ENCODE results near the gene PTH1R.

The PTH1R gene

DNA sequence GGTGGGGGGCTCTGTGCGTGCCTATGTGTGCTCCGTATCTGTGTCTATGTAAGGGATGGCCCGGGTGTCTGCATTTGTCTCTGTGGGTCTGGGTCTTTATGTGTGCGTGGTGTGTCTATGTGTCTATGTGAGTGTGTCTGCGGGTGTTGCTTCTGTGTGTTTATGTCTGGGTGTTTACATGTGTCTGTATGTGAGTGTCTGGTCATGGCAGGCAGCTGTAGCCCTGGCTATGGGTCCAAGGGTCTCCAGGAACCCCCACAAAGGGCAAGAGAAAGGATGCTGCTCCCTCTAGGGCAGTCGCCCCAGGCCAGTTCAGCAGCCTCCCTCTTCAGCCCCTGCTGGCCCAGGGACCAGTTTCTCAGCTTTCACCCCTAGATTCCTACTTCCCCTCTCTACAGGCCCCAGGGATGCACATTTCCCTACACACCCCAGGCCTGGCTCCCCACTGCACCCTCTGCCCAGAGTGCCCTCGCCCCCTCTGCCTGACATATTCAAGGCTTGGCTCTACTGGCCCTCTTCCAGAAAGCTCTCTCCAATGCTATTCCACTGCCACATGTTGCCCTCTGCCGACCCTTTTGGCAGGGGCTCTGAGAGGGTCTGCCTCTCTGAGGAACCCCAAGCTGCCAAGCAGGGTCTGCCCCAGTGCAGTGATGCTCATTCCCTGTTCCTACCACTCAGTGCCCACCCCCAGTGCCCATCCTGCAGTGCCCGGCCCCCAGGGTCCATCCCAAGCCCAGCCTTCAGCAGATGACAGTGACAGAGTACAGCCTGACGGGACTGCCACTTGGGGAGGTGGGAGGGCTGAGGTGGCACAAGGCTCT is 13.2 kb upstream of the PTH1R start:
- DNase-seq (ENCODE audit: low read depth in 2 of 2): no peak

DNA sequence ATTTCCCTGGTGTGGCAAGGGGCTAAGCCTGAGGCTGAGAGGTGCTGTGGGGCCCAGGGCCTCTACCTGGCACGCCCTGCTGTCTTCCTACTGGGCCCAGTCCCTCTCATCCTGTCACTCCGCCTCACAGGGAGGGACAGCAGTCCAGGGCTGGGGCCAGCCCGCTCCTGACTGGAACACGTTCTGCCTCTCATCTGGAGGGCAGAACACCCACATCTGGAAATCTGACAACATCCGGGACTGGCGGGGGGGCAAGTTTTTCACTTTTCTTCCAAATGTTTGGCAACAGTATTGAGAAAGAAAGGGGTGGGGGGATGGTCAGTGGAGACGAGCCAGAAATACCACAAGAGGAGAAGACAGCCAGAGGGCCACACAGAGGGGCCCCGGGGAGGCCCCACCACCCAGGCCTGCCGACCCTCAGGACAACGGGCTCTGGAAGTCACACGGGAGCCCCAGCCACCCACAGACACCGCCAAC is 12.5 kb upstream of the PTH1R start:
- no peak for DNase-seq (ENCODE audit: low read depth in 2 of 2)

DNA sequence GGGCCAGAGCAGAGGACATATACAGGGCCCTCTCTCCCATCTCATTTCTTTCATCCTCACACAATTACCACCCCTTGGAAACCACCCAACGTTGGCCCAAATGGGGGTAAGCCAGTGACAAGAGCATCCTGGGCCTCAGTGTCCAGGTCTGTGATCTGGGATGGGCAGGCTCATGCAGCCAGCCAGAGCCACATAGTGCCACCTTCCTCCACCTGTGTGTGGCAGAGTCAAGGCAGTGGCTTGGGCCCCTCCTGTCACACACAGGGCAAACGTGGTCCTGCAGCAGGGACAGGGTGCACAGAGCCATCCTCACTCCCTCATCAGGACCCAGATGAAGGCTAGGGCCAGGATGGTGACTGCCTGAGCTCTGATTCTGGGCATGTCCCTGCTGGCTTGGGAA is 12.0 kb upstream of the PTH1R start:
- DNase-seq (ENCODE audit: low read depth in 2 of 2): no peak

DNA sequence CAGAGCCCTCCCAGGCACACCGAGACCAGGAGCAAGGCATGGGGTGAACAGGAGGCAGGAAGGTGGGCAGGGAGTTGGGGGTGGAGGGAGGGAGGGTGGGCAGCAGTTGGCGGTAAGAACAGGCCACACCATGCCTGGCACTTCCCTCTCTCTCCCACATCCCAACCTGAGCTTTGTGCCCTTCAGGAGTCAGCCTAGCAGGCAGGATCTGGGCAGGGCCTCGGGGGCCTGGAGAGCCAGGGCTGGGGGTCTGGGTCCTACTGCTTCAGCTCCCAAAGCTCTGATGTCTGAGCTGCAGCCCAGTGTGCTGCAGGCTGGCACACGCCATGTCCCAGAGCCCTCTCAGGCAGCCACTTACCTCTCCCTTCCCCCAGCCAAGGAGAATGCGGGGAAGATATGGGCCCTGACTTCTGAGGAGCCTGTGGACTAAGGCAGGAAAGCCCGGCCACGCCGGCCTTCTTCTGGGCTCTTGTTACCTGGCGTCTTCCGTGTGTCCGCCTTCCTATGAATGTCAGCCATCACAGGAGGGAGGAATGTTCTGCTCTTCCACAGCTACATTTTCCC is 11.4 kb upstream of the PTH1R start:
- DNase-seq (ENCODE audit: low read depth in 2 of 2): no peak

DNA sequence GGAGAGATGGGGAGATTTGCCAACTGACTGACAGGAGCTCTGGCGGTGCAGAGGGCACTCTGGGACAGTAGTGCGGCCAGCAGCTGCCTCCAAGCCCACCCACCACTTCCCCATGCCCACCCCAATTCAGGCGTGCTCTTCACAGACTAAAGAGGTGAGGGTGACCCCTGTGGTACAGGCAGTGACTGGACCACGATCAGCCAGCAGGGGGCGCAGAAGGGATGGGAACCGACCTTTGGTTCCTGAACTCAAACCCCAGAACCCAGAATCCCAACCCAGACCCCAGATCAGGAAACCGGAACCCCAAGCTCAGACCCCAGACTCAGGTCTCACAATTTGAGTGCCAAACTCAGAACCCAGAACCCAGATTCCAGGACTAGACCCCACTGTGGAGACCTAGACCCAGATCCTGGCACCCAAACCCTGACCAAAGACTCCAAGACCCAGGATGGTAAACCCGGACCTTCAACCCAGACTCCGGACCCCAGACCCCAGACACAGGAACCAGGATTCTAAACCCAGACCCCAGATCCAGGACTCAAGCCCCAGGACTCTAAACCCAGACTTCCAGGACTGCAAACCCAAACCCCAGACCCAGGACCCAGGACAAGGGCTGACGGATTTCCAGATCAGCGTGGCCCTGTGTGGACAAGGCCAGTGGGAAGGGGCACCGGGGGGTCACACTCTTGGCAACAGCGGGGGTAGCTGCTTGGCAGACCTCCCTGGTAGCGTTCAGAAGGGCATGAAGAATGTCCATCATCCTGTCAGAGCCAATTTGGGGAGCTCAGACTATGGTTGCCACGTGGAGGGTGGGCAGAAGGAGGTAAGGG is 10.6 kb upstream of the PTH1R start:
- peak; percentile 82 to 85 for DNase-seq (ENCODE audit: low read depth in 2 of 2)

DNA sequence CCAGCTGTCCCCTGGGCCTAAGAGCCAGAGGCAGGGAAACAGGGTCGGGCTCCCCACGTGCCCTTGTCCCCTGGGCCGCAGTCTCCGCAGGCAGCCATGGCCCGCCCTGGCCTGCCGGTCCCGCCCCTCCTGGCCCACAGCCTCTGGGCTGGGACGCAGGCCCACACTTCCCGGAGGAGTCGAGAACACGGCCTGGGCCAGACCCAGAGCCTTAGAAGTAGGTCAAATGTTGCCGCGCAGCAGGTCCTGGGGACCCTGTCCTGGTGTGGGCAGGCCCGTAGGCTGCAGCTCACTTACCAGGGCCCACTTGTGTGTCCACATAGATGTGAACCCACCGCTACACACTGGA is 10.0 kb upstream of the PTH1R start:
- no peak for DNase-seq (ENCODE audit: low read depth in 2 of 2)

DNA sequence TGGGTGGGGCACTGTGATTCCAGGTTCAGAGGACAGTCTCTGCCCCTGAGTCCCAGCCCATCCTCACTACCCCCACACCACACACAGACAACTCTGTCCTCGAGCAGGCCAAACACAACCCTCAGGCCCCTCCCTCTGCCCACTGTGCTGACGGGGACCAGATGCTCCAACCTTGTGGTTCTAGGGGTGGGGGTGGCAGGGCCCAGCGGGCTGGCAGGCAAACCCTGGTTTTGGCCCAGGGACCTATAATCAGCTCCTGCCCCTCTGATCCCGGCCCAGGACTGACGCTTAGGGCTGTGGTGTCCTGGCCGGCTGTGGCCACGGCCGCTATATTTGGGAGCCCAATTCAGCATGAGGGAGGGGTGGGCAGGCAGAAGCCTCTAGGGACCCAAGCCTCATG is 9.2 kb upstream of the PTH1R start:
- DNase-seq (ENCODE audit: low read depth in 2 of 2): no peak

DNA sequence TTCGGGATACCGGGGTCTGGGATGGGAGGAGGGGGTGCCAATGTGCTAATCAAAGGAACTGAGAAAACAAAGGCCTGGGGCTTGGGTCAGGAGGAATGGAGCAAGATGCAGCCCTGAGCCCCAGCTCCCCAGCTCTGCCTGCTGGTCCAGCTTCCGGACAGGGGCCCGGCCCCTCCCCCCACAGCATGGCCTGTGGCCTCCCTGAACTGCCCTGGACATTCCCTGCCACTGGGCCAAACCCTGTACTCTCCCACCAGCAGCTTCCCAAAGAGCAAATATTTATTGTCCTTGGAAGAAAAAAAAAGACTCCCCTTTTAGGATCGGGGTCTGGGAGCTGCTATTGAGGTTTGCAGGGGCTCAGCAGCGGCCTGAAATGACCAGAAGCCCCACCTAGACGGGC is 8.6 kb upstream of the PTH1R start:
- no peak for DNase-seq (ENCODE audit: low read depth in 2 of 2)

DNA sequence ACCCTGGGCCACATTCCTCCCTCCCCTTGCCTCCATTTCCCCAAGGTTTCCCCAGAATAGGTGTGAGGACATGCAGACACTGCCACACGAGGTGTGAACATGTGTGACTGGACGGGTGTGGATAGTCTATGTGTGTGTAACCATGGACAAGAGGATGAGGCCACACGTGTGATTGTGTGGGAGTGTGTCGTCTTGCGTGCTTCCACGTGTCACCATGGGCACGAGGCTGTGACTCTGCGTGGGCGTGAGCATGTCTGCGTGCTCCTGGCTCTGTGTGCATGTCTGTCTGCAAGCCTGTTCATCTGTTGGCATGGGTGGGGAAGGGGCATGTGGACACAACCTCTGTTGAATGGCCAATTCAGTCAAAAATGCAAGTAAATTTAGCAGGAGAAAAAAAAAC is 8.1 kb upstream of the PTH1R start:
- no peak for DNase-seq (ENCODE audit: low read depth in 2 of 2)

DNA sequence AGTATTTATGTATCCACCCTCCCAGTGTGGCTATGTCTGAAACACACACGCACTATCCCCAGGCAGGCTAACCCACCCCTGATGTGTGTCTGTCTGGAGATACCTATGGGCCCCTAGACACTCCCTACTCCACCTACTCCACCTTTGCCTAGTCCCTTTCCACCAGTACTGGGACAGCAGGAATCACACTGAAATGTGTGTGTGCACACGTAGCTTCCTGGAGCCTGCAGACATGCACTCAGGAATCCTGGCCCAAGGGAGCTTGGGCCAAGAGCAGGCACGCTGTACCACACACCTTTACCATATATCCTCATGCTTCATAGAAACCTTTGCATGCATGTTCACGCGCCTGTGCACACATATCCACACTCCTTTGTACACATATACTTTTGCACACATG is 6.9 kb upstream of the PTH1R start:
- DNase-seq (ENCODE audit: low read depth in 2 of 2): no peak

DNA sequence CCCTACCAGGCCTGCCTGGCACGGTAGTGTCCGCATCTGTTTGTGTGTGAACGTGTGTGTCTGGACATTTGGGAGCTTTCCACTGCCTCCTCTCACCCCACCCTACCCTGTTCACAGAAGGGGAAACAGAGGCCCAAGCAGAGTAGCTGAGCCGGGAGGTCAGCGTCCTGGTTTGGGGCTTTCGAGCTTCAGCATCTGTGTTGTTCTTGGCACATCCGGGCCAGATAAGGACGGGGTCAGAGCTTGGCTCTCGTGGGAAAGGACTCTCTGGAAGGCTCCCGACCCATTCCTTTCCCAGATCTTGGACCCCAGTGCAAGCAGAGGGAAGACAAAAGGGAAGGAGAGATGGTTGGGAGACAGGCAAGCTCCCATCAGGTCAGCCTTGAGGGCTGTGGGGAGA is 6.3 kb upstream of the PTH1R start:
- DNase-seq (ENCODE audit: low read depth in 2 of 2): no peak

DNA sequence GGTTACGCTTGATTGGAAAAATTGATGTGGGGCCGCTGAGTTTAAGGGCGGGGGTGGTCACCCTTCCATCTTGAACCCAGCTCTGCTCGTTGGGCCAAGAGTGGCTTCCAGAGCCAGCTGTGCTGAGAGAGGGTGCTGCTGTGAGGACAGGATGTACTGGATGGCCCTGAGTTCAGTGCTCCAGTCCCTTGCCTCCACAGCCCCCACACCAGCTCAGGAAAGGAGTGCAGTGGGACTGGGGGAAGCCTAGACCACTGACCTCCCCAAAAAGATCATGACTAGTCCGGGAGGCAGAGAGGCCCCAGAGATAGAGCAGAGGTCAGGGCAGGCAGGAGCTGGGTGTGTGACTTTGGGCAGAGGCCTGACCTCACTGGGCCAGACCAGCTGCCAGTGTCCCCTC is 4.0 kb upstream of the PTH1R start:
- DNase-seq (ENCODE audit: low read depth in 2 of 2): no peak

DNA sequence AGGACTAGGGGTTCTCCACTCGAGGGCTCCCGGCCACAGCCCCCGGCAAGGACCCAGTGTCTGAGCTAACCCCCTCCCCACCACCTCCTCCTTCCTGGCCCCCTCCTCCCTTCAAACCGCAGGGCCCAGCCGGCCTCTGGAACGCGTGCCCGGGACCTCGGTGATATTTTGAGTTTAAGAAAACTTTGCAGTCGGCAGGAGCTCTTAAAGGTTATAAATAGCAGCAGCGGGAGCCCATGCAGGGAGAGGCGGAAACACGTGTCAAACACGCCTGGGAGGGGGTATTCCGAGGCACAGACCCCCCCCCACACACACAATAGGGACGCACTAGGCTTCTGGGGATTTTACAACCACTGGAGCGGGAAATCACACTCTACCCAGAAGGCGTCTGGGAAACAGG is 3.1 kb upstream of the PTH1R start:
- no peak for DNase-seq (ENCODE audit: low read depth in 2 of 2)

DNA sequence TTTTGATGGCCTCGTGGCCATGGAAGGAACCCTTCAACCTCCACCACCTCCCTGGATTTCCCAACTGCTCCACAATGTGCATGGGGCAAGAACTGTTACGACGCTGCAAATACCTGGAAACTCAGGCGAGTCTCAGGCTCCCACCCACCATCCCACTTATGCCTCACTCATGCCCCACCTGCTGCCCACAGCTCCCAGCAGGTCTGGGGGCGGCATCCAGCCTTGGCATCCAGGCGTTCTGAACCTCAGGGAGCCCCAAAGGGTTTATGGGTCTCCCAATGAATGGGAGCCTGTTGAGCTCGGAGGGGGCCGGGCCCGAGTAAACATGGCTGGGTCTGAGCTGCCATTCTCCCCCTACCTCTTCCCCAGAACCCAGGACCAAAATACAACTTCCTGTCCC is 2.0 kb upstream of the PTH1R start:
- DNase-seq (ENCODE audit: low read depth in 2 of 2): no peak

DNA sequence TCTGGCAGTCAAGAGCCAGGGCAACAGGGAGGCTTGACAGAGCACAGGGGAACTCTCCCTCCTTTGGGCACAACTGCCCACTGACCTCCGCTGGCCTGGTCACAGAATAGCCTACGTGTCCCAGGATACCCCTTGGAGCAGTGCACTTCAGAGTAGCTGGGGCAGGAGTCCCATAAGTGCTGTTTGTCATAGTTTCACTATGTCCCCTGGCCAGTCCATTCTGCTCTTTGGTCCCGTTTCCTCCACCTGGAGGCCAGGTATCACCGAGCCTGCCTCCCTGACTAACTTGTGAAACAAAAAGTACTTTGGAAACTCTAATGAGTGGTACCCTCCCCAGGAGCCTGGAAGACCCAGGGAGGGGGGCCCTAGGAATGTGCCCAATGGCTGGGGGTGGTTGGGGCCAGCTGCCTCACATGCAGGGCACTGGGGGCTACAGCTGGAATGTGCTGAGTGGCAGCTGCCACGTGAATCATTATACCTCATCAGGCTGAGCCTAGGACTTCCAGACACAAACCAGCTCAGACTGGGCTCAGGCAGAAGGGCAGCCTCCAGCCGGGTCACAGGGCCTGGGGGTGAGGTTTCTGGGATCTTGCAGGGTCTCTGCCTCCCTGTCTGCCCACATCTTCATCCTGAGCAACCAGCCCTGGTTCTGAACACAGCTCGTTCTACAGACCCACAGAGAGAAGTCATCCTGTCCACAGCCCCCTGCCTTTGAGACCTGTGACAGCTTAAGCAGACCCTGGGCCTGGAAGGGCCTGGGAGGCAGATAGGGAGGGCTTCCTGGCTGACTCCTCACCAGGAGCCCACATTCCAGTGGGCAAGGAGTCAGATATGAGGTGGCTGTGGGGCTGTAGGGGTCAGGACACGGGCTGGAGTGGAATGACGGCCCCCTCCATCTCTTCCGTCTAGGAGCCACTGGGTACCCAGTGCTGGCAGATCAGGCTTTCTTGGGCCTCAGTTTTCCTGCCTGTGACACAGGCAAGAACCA is 914 bp upstream of the PTH1R start:
- no peak for DNase-seq (ENCODE audit: low read depth in 2 of 2)

DNA sequence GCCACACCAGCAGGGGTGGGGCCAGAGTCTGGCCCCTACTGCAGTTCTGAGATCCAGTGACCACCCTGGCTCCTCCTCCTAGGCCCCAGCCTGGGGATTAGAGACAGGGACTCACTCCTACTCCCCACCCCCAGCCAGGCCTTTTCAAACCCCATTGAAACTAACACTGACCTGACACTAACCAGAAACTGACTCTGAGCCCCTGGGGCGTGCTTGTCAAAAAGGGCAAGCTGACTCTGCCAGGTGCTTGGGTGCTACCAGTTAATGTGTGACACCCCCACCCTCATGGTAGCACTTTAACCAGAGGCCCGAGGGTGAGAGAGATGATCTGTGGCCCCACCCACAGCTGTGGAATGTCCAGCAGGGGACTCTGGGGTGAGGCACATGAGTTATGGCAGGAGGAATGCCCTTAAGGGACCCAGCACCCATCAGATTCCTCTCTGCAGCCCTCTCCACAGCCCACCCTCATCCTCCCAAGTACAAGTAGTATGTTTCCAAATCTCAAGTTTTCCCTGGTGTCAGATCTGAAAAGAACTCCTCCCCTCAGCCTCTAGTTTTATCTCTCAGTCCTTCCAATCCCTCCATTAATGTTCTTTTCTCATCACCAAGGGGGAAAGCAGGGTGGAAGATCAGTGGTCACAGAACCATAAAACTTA is 1.4 kb downstream of the PTH1R start:
- no peak for DNase-seq (ENCODE audit: low read depth in 2 of 2)

DNA sequence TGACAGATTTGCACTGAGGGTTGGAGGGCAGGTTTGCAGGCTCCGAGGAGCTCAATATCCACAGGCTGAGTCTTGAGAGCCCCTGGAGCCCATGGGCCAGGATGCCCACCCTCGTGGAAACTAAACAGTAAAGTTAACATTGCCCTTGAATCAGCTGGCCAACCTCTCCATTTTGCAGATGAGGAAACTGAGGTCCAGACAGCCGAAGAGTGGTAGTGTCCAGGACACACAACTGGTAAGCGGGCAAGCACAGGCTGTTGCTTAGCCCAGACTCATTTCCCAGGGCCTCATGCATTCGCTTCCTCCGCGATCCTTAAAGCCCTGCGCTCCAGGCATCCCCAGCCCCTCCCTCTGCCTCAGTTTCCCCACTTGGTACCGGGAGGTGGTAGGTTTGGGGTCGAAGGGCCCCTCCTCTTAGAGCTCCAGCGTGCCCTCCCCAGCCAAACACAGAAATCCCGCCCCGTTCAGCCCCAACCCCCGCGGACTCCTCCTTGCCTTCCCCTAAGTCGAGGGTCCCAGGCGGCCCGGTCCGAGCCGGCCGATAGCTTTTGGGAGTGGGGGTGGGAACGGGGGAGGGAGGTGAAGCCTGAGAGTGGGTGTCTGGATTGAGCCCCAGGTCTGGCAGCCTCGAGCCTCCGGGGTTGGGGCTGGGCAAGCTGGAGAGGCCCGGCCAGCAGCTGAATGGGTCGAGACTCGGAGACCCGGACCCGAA is 3.5 kb downstream of the PTH1R start:
- no peak for DNase-seq (ENCODE audit: low read depth in 2 of 2)

DNA sequence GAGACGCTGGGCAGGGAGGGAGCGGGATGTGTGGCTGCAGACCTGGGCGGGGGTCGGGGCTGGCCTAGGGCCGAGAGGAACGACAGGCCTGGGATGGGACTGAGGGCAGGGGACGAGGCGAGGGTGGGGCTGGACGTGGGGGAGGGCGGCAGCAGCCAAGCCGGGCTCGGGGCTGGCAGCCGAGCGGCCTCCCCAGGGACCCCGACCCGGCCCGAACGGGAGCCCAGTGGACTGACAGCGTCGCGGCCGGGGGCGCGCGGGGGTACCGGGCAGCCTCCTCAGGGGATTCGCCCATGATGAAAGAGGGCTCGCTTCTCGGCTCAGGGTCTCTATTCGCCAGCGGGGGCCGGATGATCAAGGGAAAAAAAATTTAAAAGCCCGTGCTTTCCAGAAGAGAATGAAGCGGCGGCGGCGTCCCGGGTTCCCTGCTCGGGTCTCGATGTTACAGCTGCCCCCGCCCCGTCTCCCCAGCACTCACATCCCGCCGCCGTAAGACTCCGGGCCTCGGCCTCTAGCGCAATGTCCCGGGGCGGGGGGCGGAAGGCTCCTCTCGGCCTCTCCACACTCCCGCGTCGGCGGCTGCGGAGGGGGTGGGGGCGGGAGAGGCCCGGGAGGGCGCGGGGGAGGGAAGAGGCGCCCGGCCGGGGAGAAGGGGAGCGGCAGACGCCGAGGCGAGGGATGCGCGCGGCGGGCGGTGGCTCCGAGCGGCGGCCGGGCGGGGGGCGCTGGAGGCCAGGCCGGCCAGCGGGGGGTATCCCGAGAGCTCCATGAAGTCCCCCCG is 4.3 kb downstream of the PTH1R start:
- no peak for DNase-seq (ENCODE audit: low read depth in 2 of 2)

DNA sequence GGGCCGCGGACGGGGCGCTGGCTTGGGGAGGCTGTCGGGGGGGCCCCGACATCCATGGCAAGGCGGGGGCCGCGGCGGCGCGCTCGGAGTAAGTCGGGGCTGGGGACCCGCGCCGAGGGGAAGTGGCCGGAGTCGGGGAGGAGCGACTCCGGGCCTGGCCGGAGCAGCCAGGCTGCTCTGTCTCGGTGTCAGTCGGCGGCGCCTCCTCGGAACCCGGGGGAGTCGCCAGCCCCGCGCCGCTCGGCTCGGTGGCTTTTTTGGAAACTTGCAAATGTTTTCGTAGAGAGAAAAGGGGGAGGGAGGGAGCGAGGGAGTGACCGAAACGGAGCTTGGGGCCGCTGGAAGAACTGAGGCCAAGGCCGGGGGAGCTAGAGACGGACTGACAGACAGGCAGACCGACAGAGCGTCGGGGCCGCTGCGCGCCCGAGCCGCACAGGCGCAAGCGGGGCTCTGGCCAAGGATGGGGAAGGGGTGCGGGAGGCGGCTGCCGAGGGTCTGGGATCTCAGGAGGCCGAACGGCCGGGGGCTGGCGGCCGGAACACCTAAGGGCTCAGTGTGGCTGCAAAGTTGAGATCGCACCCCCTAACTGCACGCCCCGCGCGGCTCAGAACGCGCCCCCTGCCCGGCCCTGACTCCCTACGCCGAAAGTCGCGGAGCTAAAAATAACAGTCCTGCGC is 5.0 kb downstream of the PTH1R start:
- no peak for DNase-seq (ENCODE audit: low read depth in 2 of 2)

Data from activated CD4-positive, alpha-beta T cell treated with anti-CD3 and anti-CD28 coated beads for 24 hours (primary cell).